Measurements from ENCODE around the gene IRF7. TPM values are rescaled to one million over a fixed set of nuclear protein-coding genes. Genes with fewer than 3 reads are reported as not detected.
A peak's percentile ranks its signal among the peaks of the same experiment; 100 is the strongest.

The IRF7 gene
- total RNA-seq, 1 experiment from 2014 or later: 15.2 TPM

DNA sequence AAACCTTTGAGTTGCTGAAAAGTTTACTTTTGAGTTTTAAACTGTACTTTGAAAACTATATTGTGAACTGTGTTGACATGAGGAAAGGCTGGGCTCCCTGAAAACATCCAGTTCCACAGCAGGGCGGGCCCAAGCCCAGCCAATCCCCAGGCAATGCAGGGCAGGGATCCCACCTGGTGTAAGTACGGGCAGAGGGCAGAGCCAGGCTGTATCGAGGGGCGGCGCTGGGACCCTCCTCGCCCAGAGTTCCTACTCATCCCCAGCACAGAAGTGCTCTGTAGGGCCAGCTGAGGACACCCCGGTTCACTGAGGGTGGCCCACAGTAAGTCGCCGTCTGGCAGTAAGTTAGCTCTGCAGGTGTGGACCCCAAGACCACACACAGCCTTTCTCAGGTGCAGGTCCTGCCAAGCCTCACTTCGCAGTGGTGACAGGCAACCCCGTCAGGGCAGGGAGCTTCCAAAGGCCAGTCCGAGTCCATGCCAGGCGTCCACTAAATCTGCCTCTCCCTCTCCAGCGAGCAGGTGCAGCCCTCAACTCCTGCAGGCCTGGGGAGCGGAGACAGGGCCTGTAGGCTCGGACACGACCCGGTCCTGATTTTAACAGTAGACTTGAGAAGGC, 48.6 kb downstream of the IRF7 start:
- Histone ChIP-seq H3K9me2 (ENCODE audit: insufficient read depth) (no peaks in the 10 kb centered on the region), H3K4me3 (replicated peaks in 1 of 2; ENCODE audit: low read depth in 1 of 2, low read length in 2 of 2) (peak overlapping the region; percentile 71 to 75), H4K20me1 (ENCODE audit: insufficient read depth) (no peaks in the 10 kb centered on the region), H3K27me3 (ENCODE audit: insufficient read depth, low read length) (no peaks in the 10 kb centered on the region), H3K4me1 (ENCODE audit: control insufficient read depth in 1 of 2, insufficient read depth in 2 of 2, low read length in 2 of 2) (peaks cover 11 to 56% of the 10 kb centered on the region in 2 experiments; a peak in 3 of 4 replicates), H2AFZ (ENCODE audit: low read depth, low read length, poor library complexity, severe bottlenecking) (no peak overlapping the region), H3K9me3 (ENCODE audit: control insufficient read depth in 1 of 2, insufficient read depth in 1 of 2, low read depth in 1 of 2, low read length in 2 of 2) (no peaks in the 10 kb centered on the region), H3K79me2 (ENCODE audit: insufficient read depth, low read length) (peaks cover 4% of the 10 kb centered on the region), H3K27ac (ENCODE audit: low read depth, low read length) (peak overlapping the region; percentile 96; the same call in 1 of the 2 replicates), H3K36me3 (ENCODE audit: control insufficient read depth in 1 of 2, insufficient read depth in 2 of 2, low read length in 2 of 2) (0 out of 4 replicates have a peak, but pooled peaks cover 0 to 3% of the 10 kb centered on the region in 2 experiments), H3K9ac (ENCODE audit: low read length) (no peak overlapping the region), H3K4me2 (ENCODE audit: low read length) (peak overlapping the region; percentile 83)
- ChIA-PET CTCF (no interaction called here), RAD21 (ENCODE audit: low non-redundant PET in 1 of 2, low total read pairs in 2 of 2, uncharacterized antibody in 2 of 2, unreplicated experiment in 2 of 2) (no interaction called here), POLR2A (interaction anchor here (1.4 kb wide), 1 partner anchor 9 kb away, joined by 4 read pairs; the partner anchor contains the start of gene PHRF1)
- TF ChIP-seq, protein P1, sequence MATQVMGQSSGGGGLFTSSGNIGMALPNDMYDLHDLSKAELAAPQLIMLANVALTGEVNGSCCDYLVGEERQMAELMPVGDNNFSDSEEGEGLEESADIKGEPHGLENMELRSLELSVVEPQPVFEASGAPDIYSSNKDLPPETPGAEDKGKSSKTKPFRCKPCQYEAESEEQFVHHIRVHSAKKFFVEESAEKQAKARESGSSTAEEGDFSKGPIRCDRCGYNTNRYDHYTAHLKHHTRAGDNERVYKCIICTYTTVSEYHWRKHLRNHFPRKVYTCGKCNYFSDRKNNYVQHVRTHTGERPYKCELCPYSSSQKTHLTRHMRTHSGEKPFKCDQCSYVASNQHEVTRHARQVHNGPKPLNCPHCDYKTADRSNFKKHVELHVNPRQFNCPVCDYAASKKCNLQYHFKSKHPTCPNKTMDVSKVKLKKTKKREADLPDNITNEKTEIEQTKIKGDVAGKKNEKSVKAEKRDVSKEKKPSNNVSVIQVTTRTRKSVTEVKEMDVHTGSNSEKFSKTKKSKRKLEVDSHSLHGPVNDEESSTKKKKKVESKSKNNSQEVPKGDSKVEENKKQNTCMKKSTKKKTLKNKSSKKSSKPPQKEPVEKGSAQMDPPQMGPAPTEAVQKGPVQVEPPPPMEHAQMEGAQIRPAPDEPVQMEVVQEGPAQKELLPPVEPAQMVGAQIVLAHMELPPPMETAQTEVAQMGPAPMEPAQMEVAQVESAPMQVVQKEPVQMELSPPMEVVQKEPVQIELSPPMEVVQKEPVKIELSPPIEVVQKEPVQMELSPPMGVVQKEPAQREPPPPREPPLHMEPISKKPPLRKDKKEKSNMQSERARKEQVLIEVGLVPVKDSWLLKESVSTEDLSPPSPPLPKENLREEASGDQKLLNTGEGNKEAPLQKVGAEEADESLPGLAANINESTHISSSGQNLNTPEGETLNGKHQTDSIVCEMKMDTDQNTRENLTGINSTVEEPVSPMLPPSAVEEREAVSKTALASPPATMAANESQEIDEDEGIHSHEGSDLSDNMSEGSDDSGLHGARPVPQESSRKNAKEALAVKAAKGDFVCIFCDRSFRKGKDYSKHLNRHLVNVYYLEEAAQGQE (IDR thresholded peaks at IDR 0.05; ENCODE audit: low read depth): no peak
- no peak for TF ChIP-seq SRF (IDR thresholded peaks at IDR 0.05; ENCODE audit: low read depth)
- no peak for TF ChIP-seq ZFX (IDR thresholded peaks at IDR 0.05)
- no peak for TF ChIP-seq EZH2phosphoT487 (IDR thresholded peaks at IDR 0.05; ENCODE audit: borderline replicate concordance)
- TF ChIP-seq ZNF274 (IDR thresholded peaks at IDR 0.05; ENCODE audit: low read depth, low read length): no peak
- no peak for TF ChIP-seq CBX3 (IDR thresholded peaks at IDR 0.05; ENCODE audit: low read depth)
- TF ChIP-seq JUND (IDR thresholded peaks at IDR 0.05): no peak
- TF ChIP-seq EZH2 (IDR thresholded peaks at IDR 0.05): no peak
- TSS peak; percentile 56 for BruUV-seq (replicated peaks)
- DNase-seq (ENCODE audit: low read depth, low spot score) (no peak), ATAC-seq (no peak)
- intact Hi-C loops (cut with micrococcal nuclease): no loop called here
